GM19023 (cell line): ENCODE results near the gene ABHD16A.

Experiments
- ATAC-seq: cut with Tn5 transposase; IDR thresholded peaks from one replicate; pipeline ENCODE4 v1.9.1; 2021; ENCODE audit warnings: mild to moderate bottlenecking, moderate library complexity; ENCODE audit not compliant: unreplicated experiment

Gene ABHD16A

GRCh38 chr6:31690231-31691077, 12.7 kb downstream of the ABHD16A start:
- no peak for ATAC-seq

DNA sequence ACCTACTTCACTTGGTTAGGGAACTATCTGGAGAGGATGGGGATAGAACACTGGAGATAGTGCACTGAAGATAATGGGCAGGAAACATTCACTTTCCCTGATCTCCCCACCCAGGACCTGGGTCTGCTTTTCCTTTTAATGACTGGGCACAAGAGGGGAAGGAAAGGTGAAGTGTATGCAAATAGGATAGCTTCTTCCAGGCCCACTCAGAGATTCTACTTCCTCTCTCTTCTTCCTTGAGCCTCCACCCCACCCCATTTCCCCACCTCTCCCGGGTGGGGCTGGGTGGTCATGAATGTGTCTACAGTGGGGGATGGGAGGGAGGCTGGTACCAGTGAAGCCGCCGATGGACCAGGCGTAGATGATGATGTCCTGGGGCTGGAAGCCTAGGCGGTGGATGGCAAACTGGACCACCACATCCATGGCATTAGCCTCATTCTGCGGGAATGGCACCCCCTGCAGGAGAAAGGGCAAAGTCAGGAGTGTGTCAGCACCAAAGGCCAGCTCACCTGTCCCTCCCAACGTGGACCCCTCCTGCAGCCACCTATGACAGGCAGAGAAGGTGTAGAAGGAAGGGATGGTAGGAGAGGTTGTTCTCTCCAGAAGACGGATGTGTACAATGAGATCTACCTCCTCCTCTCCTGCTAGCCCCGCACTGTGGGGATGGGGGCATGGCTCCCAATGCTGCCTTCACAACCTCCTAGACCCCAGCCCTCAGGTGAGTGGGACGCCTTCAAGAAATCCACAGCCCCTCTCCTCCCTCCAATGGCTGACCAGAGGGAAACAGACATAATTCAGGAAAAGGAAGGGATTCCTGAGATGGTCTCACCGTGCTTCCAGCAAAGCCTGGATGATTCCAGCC, 13.6 kb downstream of the ABHD16A start:
- ATAC-seq = no peak

GRCh38 chr6:31687860-31688693, 15.0 kb downstream of the ABHD16A start:
- ATAC-seq = no peak

- no peak for ATAC-seq
Measured at GRCh38 chr6:31687321-31687720, 15.8 kb downstream of the ABHD16A start.

DNA sequence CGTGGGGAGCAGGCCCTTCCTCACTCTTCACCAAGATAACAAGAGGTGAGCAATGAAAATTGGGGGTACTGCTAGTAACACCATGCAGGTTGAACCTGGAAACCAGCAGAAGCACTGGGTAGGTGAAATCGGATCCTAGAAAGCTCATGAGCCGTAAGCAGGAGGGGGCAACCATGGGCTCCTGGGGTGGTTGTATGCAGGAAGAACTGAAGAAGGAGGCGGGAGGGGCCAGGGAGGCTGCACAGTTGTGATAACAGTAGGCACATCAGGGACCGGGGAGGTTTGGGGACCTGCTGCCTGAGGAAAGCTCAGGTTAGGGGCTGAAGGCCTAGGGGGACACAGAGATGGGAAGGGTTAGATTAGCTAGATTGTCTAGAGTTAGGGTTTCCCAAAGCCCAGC, 16.6 kb downstream of the ABHD16A start:
- ATAC-seq = no peak

DNA sequence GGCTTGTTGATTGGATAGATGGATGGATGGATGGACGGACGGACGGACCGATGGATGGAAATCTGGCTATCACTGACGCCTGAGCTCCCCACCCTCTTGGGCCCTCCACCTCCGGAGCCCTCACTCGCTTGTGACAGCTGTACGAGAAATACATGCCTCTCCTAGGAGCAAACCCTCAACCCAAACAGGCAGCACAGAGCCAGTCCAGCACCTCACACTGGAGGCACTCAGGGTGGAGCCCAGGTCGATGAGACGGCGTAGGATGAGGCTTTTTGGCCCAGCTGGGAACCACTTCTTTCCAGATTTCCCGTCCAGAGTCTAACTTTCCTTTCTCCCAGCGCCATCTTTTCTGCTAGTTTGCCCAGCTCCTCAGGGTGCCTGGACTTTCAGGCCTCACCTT, 19.5 kb downstream of the ABHD16A start:
- no peak for ATAC-seq

DNA sequence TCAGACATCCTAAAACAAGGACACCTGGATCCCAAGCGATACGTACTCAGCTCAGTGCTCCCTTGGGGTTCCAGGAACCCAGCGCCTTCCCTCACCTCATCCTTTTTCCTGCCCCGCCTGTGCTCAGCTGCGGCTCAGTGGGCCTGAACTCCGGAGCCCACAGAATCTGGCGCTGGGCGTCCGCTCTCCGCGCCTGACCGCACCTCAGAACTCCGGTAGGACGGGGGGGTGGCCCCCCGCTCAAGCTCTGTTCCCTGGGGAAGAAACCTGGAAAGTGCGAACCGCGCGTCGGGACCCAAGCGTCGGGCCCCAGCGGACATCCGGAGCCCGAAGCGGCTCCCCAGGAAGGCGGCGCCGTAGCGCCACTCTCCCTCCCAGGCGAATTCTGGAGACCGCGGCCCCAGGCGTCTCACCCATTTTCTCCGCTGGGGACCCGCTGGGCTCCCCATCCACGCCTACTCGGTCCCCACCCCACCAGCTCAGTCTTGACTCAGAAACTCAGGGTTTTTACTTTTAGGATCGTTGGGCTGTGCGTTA, 21.9 kb downstream of the ABHD16A start:
- ATAC-seq = no peak

DNA sequence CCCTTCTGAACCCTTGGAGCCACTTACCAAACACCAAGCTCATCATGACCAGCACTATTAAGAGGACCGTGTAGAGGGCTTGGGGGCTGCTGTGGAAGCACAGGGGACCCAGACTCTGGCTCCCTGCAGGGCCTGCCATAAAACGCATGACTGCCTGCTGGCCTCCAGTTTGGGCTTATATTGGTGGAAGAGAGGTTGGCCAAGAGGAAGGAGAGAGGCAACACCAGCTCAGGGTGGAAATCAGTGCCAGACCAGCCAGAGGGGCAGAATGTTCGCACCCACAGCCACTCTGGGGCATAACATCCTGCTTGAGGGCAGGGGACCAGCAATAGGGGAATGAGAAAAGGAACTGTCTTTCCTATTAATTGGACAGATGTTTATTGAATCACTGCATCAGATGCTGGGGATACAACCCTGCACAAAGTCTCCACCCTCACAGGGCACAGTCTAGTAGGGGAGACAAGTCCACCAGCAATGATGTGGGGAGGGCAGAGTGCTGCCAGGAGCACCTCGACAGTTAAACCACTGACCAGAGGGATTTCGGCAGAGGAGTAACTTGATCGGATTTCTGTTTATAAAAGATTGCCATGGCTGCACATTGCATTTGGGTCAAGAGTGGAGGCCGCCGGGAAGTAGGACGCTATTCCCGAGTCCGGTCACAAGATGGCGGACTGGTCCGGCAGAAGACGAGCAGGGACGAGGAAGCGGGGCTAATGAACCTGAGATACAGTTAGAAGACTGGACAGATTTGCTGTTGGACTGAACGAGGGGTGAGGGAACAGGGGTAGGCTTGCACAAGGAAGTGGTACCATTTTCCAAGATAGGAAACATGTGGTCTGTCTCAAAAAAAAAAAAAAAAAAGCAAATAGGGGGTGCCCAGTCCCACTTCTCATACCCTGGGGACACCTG, 22.6 kb downstream of the ABHD16A start, which contains the start of gene LY6G5C:
Gene LY6G5C, minus strand, starts transcription at position 842 of the 909 bp plus-strand sequence. Its CDS starts 694 bp downstream, at position 148.
- ATAC-seq = no peak

- ATAC-seq = no peak
Measured at GRCh38 chr6:31677955-31678354, 25.2 kb downstream of the ABHD16A start.

- ATAC-seq = no peak
Measured at GRCh38 chr6:31676904-31677303, 26.2 kb downstream of the ABHD16A start.

- no peak for ATAC-seq
Measured at GRCh38 chr6:31676322-31676903, 26.7 kb downstream of the ABHD16A start.

DNA sequence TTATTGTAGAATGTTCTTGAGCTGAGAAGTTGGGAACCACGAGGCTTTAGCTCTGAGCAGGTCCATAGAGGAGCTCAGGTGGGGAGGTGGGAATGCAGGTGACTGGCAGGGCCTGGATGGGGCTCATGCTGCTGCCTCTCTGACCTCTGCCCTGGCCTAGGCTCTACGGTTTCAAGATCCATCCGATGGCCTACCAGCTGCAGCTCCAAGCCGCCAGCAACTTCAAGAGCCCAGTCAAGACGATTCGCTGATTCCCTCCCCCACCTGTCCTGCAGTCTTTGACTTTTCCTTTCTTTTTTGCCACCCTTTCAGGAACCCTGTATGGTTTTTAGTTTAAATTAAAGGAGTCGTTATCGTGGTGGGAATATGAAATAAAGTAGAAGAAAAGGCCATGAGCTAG, 33.4 kb downstream of the ABHD16A start, which contains the start of gene LY6G5B:
Gene LY6G5B, plus strand, starts transcription at position 301 of the 400 bp plus-strand sequence. CDS start 975 bp downstream, outside the sequence.
- no peak for ATAC-seq

- no peak for ATAC-seq
Measured at GRCh38 chr6:31666337-31666965, 36.7 kb downstream of the ABHD16A start.

DNA sequence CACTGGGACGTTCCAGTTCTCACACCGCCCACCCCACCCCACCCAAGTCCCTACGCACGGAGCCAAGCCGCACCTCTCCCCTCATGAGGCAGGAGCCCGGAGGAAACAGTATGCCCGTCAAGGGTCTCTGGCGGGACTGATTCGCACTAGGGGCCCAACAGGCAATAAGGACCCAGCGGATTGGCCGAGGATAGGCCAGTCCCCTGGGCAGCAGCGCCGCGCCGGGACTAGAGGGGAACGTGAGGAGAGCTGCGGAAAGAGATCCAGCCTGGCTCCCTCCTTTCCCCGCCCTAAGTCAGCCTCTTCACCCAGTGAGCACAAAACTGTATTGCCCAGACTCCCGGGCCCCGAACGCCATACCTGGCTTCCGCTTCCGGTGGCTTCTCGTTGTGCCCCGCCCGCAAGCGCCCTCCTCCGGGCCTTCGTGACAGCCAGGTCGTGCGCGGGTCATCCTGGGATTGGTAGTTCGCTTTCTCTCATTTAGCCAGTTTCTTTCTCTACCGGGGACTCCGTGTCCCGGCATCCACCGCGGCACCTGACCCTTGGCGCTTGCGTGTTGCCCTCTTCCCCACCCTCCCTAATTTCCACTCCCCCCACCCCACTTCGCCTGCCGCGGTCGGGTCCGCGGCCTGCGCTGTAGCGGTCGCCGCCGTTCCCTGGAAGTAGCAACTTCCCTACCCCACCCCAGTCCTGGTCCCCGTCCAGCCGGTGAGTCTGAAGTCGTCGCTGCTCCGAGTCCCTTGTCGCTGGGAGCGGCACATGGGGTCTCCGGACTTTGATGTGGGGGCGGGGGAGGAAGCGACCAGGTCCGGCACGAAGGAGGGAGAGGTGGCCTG, 37.4 kb downstream of the ABHD16A start, which contains the start of gene CSNK2B:
Gene CSNK2B, plus strand, starts transcription at position 580 of the 836 bp plus-strand sequence. CDS start 752 bp downstream, outside the sequence.
- ATAC-seq = peak; percentile 83

GRCh38 chr6:31664790-31665500, 38.2 kb downstream of the ABHD16A start, which contains the start of gene GPANK1:
GPANK1 (minus strand) TSS chr6:31664997; CDS start chr6:31664478, 519 bp downstream.
- ATAC-seq = no peak

DNA sequence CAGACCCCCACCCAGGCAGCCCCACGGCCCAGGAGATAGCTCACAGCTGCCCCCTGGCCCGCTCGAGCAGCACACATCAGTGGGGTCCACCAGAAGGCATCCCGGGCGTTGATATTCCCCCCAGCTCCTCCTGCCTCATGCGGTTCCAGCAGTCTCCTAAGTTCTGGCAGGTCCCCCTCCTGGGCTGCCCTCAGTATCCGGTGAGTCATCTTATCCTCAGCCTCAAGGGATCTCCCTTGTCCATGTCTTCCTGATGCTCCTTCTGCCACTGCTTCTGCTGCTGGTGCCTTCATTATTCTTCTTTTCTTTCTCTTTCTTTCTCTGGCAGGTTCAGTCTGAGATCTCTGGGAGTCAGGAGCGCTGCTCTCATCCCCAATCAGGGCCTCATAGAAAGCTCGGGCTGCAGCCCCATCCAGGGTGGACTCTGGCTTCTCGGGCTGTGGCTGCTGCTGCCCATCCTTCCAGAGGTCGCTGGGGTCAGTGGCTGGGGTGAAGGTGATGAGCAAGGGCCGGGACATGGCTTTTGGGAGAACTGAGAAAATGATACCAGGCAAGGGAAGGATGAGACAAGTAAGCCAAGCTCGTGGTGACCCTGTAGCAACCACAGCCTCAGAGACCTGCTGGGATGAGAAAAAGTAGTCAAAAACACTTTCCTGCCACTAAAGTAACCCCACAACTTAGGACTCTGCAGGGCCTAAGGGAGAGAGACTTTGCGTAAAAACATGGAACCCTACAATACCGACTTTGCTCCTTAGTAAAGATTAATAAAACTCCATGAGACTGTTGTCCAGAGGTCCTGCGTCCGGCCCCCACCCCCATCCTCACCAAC, 38.9 kb downstream of the ABHD16A start:
- ATAC-seq = no peak
